B cell (primary cell): ENCODE results near the gene MYOM1. TPM values are rescaled to one million over a fixed set of nuclear protein-coding genes. Genes with fewer than 3 reads are reported as not detected.
A peak's percentile ranks its signal among the peaks of the same experiment; 100 is the strongest.

Source experiments
- ATAC-seq: fragments of 200-7000 bp; cut with Tn5 transposase; one replicate; pipeline ENCODE4 v1.10.0; 2021; ENCODE audit warnings: low read depth, mild to moderate bottlenecking, moderate number of reproducible peaks, moderate library complexity
- CTCF ChIA-PET: fragments of 350-600 bp; sonication (Branson Sonifier 250); formaldehyde crosslinking; loops from one replicate; lab custom pipeline; 2021; ENCODE audit warnings: antibody characterized with exemption, inconsistent platforms; lab: Charles Lee
- POLR2A ChIA-PET: fragments of 350-600 bp; sonication (Branson Sonifier 250); formaldehyde crosslinking; loops from one replicate; lab custom pipeline; 2021; ENCODE audit warnings: antibody characterized with exemption; lab: Charles Lee
- DNase-seq: peaks from one replicate; pipeline ENCODE4 v3.0.0; 2013
- H2AFZ ChIP-seq: 2 replicates; pipeline ENCODE4 v1.6.1; 2012; ENCODE audit warnings: mild to moderate bottlenecking, low read depth, low read length; ENCODE audit not compliant: insufficient read depth, poor library complexity, severe bottlenecking
- H3K27ac ChIP-seq, 2 donors: 1 replicate in 1 of 2; 2 replicates in 1 of 2; pipeline ENCODE4 v1.5.1; 2012 to 2013; ENCODE audit warnings: low read length in 2 of 2, mild to moderate bottlenecking in 2 of 2, moderate library complexity in 1 of 2
- H3K27me3 ChIP-seq, 4 experiments: fragments of 200-600 bp in 1 of 4; sonication (generic) in 1 of 4; replicated peaks in 1 of 4; 1 replicate in 2 of 4; 2 replicates in 2 of 4; pipeline versions ENCODE4 v1.6.1 to v1.7.0; 2013 to 2016; ENCODE audit warnings: low read length in 3 of 4, mild to moderate bottlenecking in 2 of 4, mixed read lengths in 1 of 4, moderate library complexity in 1 of 4; ENCODE audit not compliant: insufficient read depth in 4 of 4, control insufficient read depth in 3 of 4; ENCODE audit errors: control extremely low read depth in 1 of 4
- H3K36me3 ChIP-seq, 2 experiments: replicated peaks in 1 of 2; 1 replicate in 1 of 2; 2 replicates in 1 of 2; pipeline versions ENCODE4 v1.6.1 to v1.7.1; 2013; ENCODE audit warnings: low read length in 1 of 2; ENCODE audit not compliant: insufficient read depth in 2 of 2, control insufficient read depth in 1 of 2; ENCODE audit errors: control extremely low read depth in 1 of 2, extremely low read depth in 1 of 2
- H3K4me1 ChIP-seq, 2 donors: fragments of 200-600 bp in 1 of 2; sonication (generic) in 1 of 2; 1 replicate in 1 of 2; 2 replicates in 1 of 2; pipeline versions ENCODE4 v1.5.1 to v1.6.1; 2013 to 2017; ENCODE audit warnings: low read length in 2 of 2; ENCODE audit not compliant: control insufficient read depth in 2 of 2, insufficient read depth in 2 of 2
- H3K4me2 ChIP-seq: replicated peaks from 2 replicates; pipeline ENCODE3; 2012; ENCODE audit warnings: mild to moderate bottlenecking, low read depth, low read length; ENCODE audit not compliant: poor library complexity, severe bottlenecking
- H3K4me3 ChIP-seq, 5 experiments: fragments of 200-600 bp in 1 of 5; sonication (generic) in 1 of 5; 1 replicate in 3 of 5; 2 replicates in 2 of 5; pipeline versions ENCODE4 v1.5.1 to v1.7.0; 2011 to 2016; ENCODE audit warnings: low read length in 4 of 5, mild to moderate bottlenecking in 4 of 5, low read depth in 2 of 5, control low read depth in 1 of 5, moderate library complexity in 1 of 5; ENCODE audit not compliant: insufficient read depth in 1 of 5; ENCODE audit errors: control extremely low read depth in 1 of 5, extremely low read depth in 1 of 5
- H3K79me2 ChIP-seq: fragments of 200-600 bp; sonication (generic); one replicate; pipeline ENCODE4 v1.6.0; 2016; ENCODE audit warnings: low read length; ENCODE audit not compliant: control insufficient read depth, insufficient read depth
- H3K9ac ChIP-seq: fragments of 200-600 bp; sonication (generic); 2 replicates; pipeline ENCODE4 v1.6.1; 2017; ENCODE audit warnings: mild to moderate bottlenecking, low read length, moderate library complexity
- H3K9me3 ChIP-seq, 3 donors: one replicate each; pipeline versions ENCODE4 v1.6.1 to v1.7.1; 2013; ENCODE audit warnings: low read length in 2 of 3; ENCODE audit not compliant: control insufficient read depth in 2 of 3, insufficient read depth in 1 of 3; ENCODE audit errors: control extremely low read depth in 1 of 3
- H4K20me1 ChIP-seq: 2 replicates; pipeline ENCODE4 v1.6.0; 2012; ENCODE audit warnings: mild to moderate bottlenecking, low read length; ENCODE audit not compliant: insufficient read depth, control insufficient read depth, poor library complexity, severe bottlenecking
- H3K27ac Mint-ChIP-seq: one replicate; pipeline ENCODE4 v1.8.0; 2021; ENCODE audit warnings: mixed read lengths
- H3K27me3 Mint-ChIP-seq: one replicate; pipeline ENCODE4 v1.8.0; 2021; ENCODE audit warnings: mixed read lengths
- H3K4me1 Mint-ChIP-seq: one replicate; pipeline ENCODE4 v1.8.0; 2021; ENCODE audit warnings: mixed read lengths
- H3K4me3 Mint-ChIP-seq: one replicate; pipeline ENCODE4 v1.8.0; 2021; ENCODE audit warnings: mixed read lengths
- H3K9me3 Mint-ChIP-seq: one replicate; pipeline ENCODE4 v1.8.0; 2022; ENCODE audit warnings: mixed read lengths; ENCODE audit not compliant: insufficient read depth
- EZH2 ChIP-seq: IDR thresholded peaks from 2 replicates; pipeline ENCODE4 v1.6.1; 2012; ENCODE audit warnings: borderline replicate concordance, low read depth, mild to moderate bottlenecking, moderate library complexity, low read length; ENCODE audit not compliant: insufficient read depth, poor library complexity, severe bottlenecking
- WGBS: methylation state at CpG from one replicate; pipeline ENCODE4 v1.1.5; 2013; ENCODE audit warnings: missing lambda C conversion rate; ENCODE audit not compliant: insufficient coverage; 5-methylcytosine and 5-hydroxymethylcytosine counted together
- intact Hi-C: fragments of 100-400 bp; cut with micrococcal nuclease; formaldehyde crosslinking; loops from one replicate; pipeline ENCODE4 v1.10.0; 2022
- polyA plus RNA-seq: library from polyadenylated mRNA; depleted of rRNA; stranded (reverse); fragments of >200 nt; gene quantifications from 2 replicates; pipeline ENCODE4 v1.2.3, GENCODE V29; 2012
- total RNA-seq, 2 donors: library from RNA; stranded (reverse); fragments of 120-200 nt in 1 of 2; gene quantifications; 1 replicate in 1 of 2; 2 replicates in 1 of 2; pipeline versions ENCODE4 v1.2.3 to v1.2.4, GENCODE V29; 2013 to 2022
- TF ChIP-seq, protein P1 (sequence below): fragments of 200-600 bp; IDR thresholded peaks from one replicate; pipeline ENCODE4 v1.8.0; 2022; ENCODE audit warnings: antibody characterized with exemption, mild to moderate bottlenecking

Gene MYOM1
- total and polyA plus RNA-seq, 2 donors (not counting 1 experiment from before 2014, with no cell fraction given), result 1.5 to 12.8 TPM

DNA sequence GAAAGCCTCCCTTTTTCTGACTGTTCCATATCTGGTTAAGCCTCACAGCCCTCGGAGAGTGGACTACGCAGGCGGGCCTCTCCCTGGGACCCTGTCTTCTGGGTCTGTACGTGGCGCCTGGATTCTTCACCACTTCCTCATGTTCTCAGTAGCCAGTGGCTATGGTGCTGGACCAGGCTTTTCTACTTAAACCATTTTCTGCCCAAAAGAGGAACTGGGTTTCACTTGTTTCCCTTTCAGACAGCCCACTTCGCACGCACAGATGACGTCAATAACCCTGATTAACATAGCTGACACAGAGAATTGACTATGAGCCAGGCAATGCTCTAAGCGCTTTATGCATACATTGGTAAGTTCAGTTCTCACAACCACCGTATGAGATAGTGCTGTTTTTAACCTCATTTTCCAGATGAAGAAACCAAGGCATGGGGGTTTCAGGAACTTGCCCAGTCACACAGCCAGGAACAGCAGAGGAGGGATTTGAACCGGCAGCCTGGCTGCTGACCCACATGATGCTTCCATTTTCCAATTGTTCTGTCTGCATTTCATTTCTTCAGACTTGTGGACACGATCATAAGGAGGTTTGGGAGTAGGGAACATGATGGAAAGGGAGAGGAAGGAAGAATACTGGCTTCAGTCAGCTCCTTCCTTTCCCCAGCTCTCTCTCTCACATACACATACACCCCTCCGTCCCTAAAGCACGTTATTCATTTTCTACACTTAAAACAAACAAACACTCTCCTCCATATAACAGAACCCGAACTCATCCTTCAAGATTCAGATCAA, 41.7 kb downstream of the MYOM1 start:
- CTCF ChIA-PET, result interaction anchor here (0.6 to 5.4 kb wide), 8 partner anchors 19 to 488 kb away, joined by 3 to 79 read pairs (median 3); partner anchors contain the start of gene MYL12A
- H3K27ac ChIP-seq, result peak overlapping the region; percentile 53 to 78

More for the DNA sequence above, 41.7 kb downstream of the MYOM1 start:
- intact Hi-C loops, result loop anchor here (1.0 to 5.0 kb wide), 9 partner anchors 68 to 541 kb away; partner anchors contain the start of gene MYL12B
- no peaks in the 10 kb centered on the region for H3K9me3 ChIP-seq
- H3K9me3 Mint-ChIP-seq, result no peaks in the 10 kb centered on the region
- no peaks in the 10 kb centered on the region for H4K20me1 ChIP-seq
- ATAC-seq (peak; percentile 84), DNase-seq (peak; percentile 95)
- H3K27me3 ChIP-seq, result no peaks in the 10 kb centered on the region
- H3K4me2 ChIP-seq, result peak overlapping the region; percentile 78
- H3K4me1 Mint-ChIP-seq, result peaks cover 28% of the 10 kb centered on the region
- POLR2A ChIA-PET, result interaction anchor here (0.6 to 2.5 kb wide), 5 partner anchors 15 to 541 kb away, joined by 3 to 14 read pairs (median 3); partner anchors contain the start of gene MYL12A
- H3K4me3 Mint-ChIP-seq, result peak overlapping the region; percentile 77
- peak overlapping the region; percentile 60 for H3K9ac ChIP-seq
- H3K79me2 ChIP-seq, result no peaks in the 10 kb centered on the region
- TF ChIP-seq EZH2, result no peak
- TF ChIP-seq, protein P1, sequence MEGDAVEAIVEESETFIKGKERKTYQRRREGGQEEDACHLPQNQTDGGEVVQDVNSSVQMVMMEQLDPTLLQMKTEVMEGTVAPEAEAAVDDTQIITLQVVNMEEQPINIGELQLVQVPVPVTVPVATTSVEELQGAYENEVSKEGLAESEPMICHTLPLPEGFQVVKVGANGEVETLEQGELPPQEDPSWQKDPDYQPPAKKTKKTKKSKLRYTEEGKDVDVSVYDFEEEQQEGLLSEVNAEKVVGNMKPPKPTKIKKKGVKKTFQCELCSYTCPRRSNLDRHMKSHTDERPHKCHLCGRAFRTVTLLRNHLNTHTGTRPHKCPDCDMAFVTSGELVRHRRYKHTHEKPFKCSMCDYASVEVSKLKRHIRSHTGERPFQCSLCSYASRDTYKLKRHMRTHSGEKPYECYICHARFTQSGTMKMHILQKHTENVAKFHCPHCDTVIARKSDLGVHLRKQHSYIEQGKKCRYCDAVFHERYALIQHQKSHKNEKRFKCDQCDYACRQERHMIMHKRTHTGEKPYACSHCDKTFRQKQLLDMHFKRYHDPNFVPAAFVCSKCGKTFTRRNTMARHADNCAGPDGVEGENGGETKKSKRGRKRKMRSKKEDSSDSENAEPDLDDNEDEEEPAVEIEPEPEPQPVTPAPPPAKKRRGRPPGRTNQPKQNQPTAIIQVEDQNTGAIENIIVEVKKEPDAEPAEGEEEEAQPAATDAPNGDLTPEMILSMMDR, result no peak
- no peaks in the 10 kb centered on the region for H3K27me3 Mint-ChIP-seq
- peak overlapping the region; percentile 80 for H2AFZ ChIP-seq
- H3K27ac Mint-ChIP-seq, result peak overlapping the region; percentile 97
- H3K4me1 ChIP-seq, result peaks cover 20 to 27% of the 10 kb centered on the region in 2 donors
- 28% methylated on average over 13 of the region's 15 CpGs for WGBS
- no peaks in the 10 kb centered on the region for H3K36me3 ChIP-seq
- peak overlapping the region in 3 of 5 experiments; percentile 37 to 59 (median 44) for H3K4me3 ChIP-seq
